Sigmoid colon (tissue), 7 donors: ENCODE data around the gene HHIPL2. TPM values are rescaled to one million over a fixed set of nuclear protein-coding genes. Genes with fewer than 3 reads are reported as not detected.

ENCODE experiments used
- DNase-seq: peaks from one replicate; pipeline ENCODE4 v3.0.0-alpha.2; 2019
- H3K27ac ChIP-seq, 4 donors: fragments of 200-600 bp; sonication (generic); one replicate each; pipeline ENCODE4 v1.5.1; 2016 to 2019; ENCODE audit warnings: mild to moderate bottlenecking in 1 of 4
- H3K27me3 ChIP-seq, 3 donors: fragments of 200-600 bp; sonication (generic); one replicate each; pipeline ENCODE4 v1.5.1; 2019; ENCODE audit warnings: mild to moderate bottlenecking in 1 of 3
- H3K36me3 ChIP-seq, 4 donors: fragments of 200-600 bp; sonication (generic); one replicate each; pipeline ENCODE4 v1.5.1; 2016 to 2019
- H3K4me1 ChIP-seq, 4 donors: fragments of 200-600 bp; sonication (generic); one replicate each; pipeline ENCODE4 v1.5.1; 2017 to 2019
- H3K4me3 ChIP-seq, 4 donors: fragments of 200-600 bp; sonication (generic); one replicate each; pipeline ENCODE4 v1.5.1; 2017 to 2019; ENCODE audit warnings: mild to moderate bottlenecking in 2 of 4, moderate library complexity in 1 of 4
- H3K9me3 ChIP-seq, 4 donors: fragments of 200-600 bp in 3 of 4; sonication (generic) in 3 of 4; one replicate each; pipeline versions ENCODE4 v1.5.1 to v1.6.1; 2013 to 2019
- EP300 ChIP-seq, 4 donors: sonication (generic); formaldehyde crosslinking; IDR thresholded peaks; one replicate each; pipeline ENCODE4 v1.6.1; 2017; ENCODE audit warnings: antibody characterized with exemption in 4 of 4
- POLR2A ChIP-seq, 2 donors: fragments of 450-650 bp; IDR thresholded peaks; one replicate each; pipeline ENCODE4 v1.6.1; 2016; ENCODE audit warnings: antibody characterized with exemption in 2 of 2, mild to moderate bottlenecking in 2 of 2, moderate library complexity in 2 of 2
- POLR2AphosphoS5 ChIP-seq, 4 donors: sonication (generic); formaldehyde crosslinking; IDR thresholded peaks; one replicate each; pipeline ENCODE4 v1.6.1; 2017; ENCODE audit warnings: antibody characterized with exemption in 4 of 4
- WGBS, 2 donors: extraction: QIAGEN DNeasy Blood & Tissue Kit; methylation state at CpG; one replicate each; pipeline ENCODE4 v1.1.7; 2013; 5-methylcytosine and 5-hydroxymethylcytosine counted together
- intact Hi-C: fragments of 100-400 bp; cut with DNase I; formaldehyde crosslinking; loops from one replicate; pipeline ENCODE4 v1.15.1; 2023
- polyA plus RNA-seq, 3 donors: library from polyadenylated mRNA; stranded (reverse); fragments of 200-250 nt; gene quantifications; one replicate each; pipeline ENCODE4 v1.2.3, GENCODE V29; 2013
- total RNA-seq, 4 donors: library from RNA; depleted of rRNA; stranded (reverse); fragments of >200 nt; gene quantifications; one replicate each; pipeline ENCODE4 v1.1.0, GENCODE V29; 2016
- TF ChIP-seq, protein P1 (sequence below), 4 experiments: fragments of 450-650 bp in 3 of 4; fragments of 200-600 bp in 1 of 4; IDR thresholded peaks; one replicate each; pipeline ENCODE4 v1.5.1; 2016 to 2019; ENCODE audit warnings: antibody characterized with exemption in 4 of 4, mild to moderate bottlenecking in 3 of 4, moderate library complexity in 2 of 4
- donor health status: healthy with polysubstance abuse.
- donor health status: Bipolar disorder and iron deficiency.
- donor health status: healthy.

HHIPL2 gene
- total RNA-seq (not detected), polyA plus RNA-seq (under 1 TPM in 1 of 3 donors, not detected in 2; 0.13 TPM)

DNA sequence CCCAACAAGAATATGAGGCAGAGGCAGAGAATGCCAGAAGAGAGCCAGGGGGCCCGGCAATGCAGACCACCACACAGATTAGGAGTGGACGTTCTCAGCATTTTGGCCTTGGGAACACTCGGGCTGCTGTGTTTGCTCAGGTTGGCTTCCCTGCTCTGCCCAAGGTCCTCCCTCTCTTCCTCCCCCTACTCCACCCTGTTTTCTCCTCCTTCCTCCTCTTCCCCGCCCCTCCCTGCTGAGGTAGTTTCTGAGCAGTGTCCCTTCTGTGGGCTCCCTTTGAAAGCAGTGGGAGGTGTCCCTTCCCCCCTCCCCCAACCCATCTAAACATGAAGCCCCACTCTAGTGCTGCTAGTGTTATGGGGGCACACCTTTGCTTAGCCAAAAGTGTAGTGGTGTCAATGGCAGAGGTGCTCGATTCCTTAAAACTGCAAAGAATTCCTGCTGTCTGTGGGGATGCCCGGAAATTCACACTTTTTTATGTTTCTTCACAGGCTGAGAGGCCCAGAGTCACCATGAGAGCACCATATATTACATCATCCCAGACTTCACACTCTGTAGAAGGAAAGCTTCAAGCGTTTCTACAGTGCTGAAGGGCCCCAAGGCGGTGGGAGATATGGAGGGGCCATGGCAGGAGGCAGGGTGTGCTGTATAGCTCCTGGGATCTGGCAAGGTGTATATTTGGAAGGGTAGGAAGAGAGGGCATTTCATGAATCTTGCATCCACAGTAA lies at the start of gene HHIPL2:
Gene HHIPL2, minus strand, starts transcription at position 161 of the 728 bp plus-strand sequence. Its CDS starts 60 bp downstream, at position 101.
- no peaks in the 10 kb centered on the region for H3K4me1 ChIP-seq
- H3K9me3 ChIP-seq = no peaks in the 10 kb centered on the region
- intact Hi-C loops = no loop called here
- H3K27ac ChIP-seq = no peak within 1 kb of the TSS
- TF ChIP-seq, protein P1, sequence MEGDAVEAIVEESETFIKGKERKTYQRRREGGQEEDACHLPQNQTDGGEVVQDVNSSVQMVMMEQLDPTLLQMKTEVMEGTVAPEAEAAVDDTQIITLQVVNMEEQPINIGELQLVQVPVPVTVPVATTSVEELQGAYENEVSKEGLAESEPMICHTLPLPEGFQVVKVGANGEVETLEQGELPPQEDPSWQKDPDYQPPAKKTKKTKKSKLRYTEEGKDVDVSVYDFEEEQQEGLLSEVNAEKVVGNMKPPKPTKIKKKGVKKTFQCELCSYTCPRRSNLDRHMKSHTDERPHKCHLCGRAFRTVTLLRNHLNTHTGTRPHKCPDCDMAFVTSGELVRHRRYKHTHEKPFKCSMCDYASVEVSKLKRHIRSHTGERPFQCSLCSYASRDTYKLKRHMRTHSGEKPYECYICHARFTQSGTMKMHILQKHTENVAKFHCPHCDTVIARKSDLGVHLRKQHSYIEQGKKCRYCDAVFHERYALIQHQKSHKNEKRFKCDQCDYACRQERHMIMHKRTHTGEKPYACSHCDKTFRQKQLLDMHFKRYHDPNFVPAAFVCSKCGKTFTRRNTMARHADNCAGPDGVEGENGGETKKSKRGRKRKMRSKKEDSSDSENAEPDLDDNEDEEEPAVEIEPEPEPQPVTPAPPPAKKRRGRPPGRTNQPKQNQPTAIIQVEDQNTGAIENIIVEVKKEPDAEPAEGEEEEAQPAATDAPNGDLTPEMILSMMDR (IDR thresholded peaks at IDR 0.05) = no peak
- TF ChIP-seq POLR2AphosphoS5 (IDR thresholded peaks at IDR 0.05) = no peak
- no peak for TF ChIP-seq EP300 (IDR thresholded peaks at IDR 0.05)
- no peak for TF ChIP-seq POLR2A (IDR thresholded peaks at IDR 0.05)
- H3K4me3 ChIP-seq = no peak within 1 kb of the TSS
- 37 to 51% methylated on average over 8 of the region's 8 CpGs for WGBS, 2 donors
- no peak for DNase-seq
- peaks cover 0 to 31% (median 7%) of the 10 kb centered on the region in 3 donors for H3K27me3 ChIP-seq
- no peaks in the 10 kb centered on the region for H3K36me3 ChIP-seq

DNA sequence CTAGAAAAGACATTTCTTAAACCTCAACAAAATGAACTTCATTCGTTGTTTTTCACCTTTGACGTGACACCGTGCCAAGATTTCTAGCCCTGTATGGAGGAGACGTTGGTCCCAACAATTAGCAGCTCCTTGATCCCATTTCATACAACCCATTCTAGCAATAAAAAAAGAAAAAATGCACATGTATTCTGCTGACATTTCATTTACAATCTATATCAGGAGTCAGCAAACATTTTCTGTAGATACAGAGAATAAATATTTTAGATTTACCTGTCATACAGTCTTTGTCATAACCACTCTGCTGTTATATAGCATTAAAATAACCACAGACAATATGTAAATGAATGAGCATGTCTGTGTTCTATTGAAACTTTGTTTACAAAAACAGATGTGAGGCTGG lies 48.8 kb upstream of the HHIPL2 start:
- DNase-seq = no peak
- no peaks in the 10 kb centered on the region for H3K36me3 ChIP-seq
- WGBS, 2 donors = 90 to 91% methylated on average over 4 of the region's 4 CpGs
- intact Hi-C loops = no loop called here
- H3K4me1 ChIP-seq = no peaks in the 10 kb centered on the region
- no peaks in the 10 kb centered on the region for H3K27me3 ChIP-seq
- TF ChIP-seq, protein P1 (IDR thresholded peaks at IDR 0.05) = no peak
- TF ChIP-seq POLR2A (IDR thresholded peaks at IDR 0.05) (no peak), EP300 (IDR thresholded peaks at IDR 0.05) (no peak), POLR2AphosphoS5 (IDR thresholded peaks at IDR 0.05) (no peak)
- H3K27ac ChIP-seq = no peak overlapping the region
- H3K4me3 ChIP-seq = no peak overlapping the region
- H3K9me3 ChIP-seq = no peaks in the 10 kb centered on the region

DNA sequence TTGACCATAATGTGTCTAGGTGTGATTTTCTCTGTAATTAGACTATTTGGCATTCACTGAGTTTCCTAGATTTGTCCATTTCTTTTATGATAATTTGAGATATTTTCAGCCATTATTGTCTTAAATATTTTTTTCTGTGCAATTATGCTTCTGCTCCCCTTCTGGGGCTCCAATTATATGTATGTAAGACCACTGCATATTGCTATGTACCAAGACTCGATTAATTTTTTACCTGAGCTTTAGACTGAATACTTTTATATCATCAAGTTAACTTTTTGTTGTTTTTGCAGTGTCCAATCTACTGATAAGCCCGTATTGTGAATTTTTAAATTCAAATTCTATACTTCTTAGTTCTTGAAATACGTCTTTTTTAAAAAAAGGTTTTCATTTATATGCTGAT lies 46.9 kb upstream of the HHIPL2 start:
- H3K27me3 ChIP-seq = no peaks in the 10 kb centered on the region
- H3K27ac ChIP-seq = no peak overlapping the region
- H3K36me3 ChIP-seq = no peaks in the 10 kb centered on the region
- no peak overlapping the region for H3K4me3 ChIP-seq
- DNase-seq = no peak
- intact Hi-C loops = loop anchor here (5.0 kb wide), 1 partner anchor 127 kb away; no protein-coding TSS in a partner anchor
- H3K4me1 ChIP-seq = peaks cover 0 to 7% (median 6%) of the 10 kb centered on the region in 4 donors
- WGBS, 2 donors = 91 to 93% methylated on average over 3 of the region's 3 CpGs
- H3K9me3 ChIP-seq = no peaks in the 10 kb centered on the region
- TF ChIP-seq EP300 (IDR thresholded peaks at IDR 0.05) = no peak
- TF ChIP-seq, protein P1 (IDR thresholded peaks at IDR 0.05) = no peak
- no peak for TF ChIP-seq POLR2A (IDR thresholded peaks at IDR 0.05)
- no peak for TF ChIP-seq POLR2AphosphoS5 (IDR thresholded peaks at IDR 0.05)

DNA sequence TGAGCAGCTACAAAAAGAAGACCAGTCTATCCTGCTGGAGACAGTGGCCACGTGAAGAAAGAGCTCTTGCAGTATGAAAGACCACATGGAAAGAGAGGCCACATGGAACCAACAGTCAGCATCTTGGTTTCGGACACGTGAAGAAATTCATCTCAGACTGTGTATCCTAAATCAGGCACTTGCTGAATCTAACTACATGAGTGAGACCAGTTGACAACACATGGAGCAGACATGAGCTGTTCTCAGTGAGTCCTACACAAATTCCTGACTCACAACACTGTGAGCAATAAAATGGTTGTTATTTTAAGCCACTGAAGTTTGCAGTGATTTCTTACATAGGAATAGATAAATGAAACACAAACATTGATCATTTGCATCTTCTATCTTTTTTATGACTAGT lies 44.3 kb upstream of the HHIPL2 start:
- Histone ChIP-seq H3K27ac (no peak overlapping the region), H3K36me3 (peaks cover 0 to 8% (median 0%) of the 10 kb centered on the region in 4 donors), H3K4me1 (peaks cover 0 to 20% (median 16%) of the 10 kb centered on the region in 4 donors), H3K4me3 (no peak overlapping the region), H3K9me3 (no peaks in the 10 kb centered on the region), H3K27me3 (no peaks in the 10 kb centered on the region)
- TF ChIP-seq, protein P1 (IDR thresholded peaks at IDR 0.05) = no peak
- no peak for TF ChIP-seq POLR2AphosphoS5 (IDR thresholded peaks at IDR 0.05)
- no peak for TF ChIP-seq EP300 (IDR thresholded peaks at IDR 0.05)
- no peak for TF ChIP-seq POLR2A (IDR thresholded peaks at IDR 0.05)
- no peak for DNase-seq
- intact Hi-C loops = loop anchor here (5.0 kb wide), 1 partner anchor 125 kb away; no protein-coding TSS in a partner anchor
- 84 to 89% methylated on average over 3 of the region's 3 CpGs for WGBS, 2 donors
